GM12873 (cell line): ENCODE measurements around the gene CSDE1.

Source experiments
- TF ChIP-seq, protein P1 (sequence below): IDR thresholded peaks from 2 replicates; pipeline ENCODE4 v1.5.1; 2012; ENCODE audit warnings: low read depth, mild to moderate bottlenecking, moderate library complexity, low read length, control low read depth; ENCODE audit not compliant: insufficient read depth; ENCODE audit errors: missing control alignments

CSDE1 gene

DNA sequence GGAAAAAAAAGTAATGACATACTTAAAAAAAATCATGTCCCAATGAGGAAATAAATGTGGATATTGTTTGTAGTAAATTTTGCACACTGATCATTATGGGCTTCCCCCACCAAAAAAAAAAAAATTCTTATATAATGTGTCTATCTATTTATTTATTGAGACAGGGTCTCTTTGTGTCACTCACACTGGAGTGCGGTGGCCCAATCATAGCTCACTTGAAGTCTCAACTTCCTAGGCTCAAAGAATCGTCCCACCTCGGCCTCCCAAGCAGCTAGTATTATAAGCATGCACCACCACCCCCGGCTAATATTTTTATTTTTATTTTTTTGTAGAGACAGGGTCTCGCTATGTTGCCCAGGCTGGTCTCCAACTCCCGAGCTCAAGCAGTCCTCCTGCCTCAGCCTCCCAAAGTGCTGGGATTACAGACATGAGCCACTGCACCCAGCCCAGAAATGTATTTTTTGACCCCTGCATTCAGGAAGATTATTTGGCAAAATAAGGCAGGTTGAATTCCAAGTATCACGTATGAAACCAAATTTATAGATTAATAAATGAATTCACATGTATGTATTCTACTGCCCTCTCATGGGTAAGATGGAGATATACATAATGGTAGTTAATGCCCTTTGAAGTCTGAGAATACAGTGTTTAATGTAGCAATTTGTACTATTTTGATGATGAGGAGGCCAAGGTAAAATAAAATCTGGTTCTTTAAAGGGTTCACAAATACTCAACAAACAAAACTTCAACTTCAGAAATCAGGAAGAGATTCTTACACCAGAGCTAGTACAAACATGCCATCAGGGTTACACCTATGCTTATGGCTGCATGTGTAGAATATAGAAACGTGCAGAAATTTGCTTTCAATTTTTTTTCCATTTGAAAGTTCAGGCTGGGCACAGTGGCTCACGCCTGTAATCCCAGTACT is 86.5 kb downstream of the CSDE1 start:
- TF ChIP-seq, protein P1, sequence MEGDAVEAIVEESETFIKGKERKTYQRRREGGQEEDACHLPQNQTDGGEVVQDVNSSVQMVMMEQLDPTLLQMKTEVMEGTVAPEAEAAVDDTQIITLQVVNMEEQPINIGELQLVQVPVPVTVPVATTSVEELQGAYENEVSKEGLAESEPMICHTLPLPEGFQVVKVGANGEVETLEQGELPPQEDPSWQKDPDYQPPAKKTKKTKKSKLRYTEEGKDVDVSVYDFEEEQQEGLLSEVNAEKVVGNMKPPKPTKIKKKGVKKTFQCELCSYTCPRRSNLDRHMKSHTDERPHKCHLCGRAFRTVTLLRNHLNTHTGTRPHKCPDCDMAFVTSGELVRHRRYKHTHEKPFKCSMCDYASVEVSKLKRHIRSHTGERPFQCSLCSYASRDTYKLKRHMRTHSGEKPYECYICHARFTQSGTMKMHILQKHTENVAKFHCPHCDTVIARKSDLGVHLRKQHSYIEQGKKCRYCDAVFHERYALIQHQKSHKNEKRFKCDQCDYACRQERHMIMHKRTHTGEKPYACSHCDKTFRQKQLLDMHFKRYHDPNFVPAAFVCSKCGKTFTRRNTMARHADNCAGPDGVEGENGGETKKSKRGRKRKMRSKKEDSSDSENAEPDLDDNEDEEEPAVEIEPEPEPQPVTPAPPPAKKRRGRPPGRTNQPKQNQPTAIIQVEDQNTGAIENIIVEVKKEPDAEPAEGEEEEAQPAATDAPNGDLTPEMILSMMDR = peak; percentile 13

DNA sequence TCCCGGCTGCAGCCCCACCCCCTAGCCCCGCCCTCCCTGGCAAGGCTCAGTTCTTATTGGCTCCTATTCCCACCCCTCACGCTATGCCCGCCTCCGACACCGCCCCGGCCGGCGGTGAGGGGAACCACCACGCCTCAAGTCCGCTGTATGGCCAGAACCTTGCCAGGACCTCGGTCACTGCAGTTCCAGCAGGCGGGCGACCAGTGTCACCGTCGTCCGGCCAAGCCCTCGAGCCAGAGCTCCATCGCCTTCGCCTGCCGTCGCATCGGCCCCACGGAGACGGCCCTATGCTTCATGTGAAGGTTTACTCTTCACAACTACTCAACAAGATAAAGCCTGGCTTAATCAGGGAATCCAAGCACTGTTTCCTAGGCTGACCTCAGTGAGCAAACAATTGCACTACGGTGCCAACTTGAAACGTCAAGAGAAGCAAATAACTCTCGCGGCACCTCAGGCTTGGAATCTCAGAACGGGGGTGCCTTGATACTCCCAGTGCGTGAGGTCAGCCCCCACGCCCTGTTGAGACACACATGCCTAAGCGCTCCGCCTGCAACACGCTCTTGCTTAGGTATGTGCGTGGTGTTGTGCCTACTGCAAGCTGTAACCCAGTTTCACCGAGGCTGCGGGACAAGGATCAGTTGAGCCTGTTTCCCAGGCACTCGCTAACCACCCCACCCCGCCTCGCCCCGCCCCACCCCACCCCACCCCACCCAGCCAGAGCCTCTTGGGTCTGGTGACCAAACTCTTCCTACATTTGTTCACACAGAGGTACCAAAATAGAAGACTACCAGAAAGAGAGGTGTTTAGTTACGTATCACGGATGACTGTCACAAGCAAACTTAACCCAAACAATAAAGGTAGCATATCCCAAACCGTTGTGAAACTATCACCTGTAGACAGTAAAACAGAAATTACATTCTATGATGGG is 87.4 kb downstream of the CSDE1 start:
- TF ChIP-seq, protein P1 = no peak

DNA sequence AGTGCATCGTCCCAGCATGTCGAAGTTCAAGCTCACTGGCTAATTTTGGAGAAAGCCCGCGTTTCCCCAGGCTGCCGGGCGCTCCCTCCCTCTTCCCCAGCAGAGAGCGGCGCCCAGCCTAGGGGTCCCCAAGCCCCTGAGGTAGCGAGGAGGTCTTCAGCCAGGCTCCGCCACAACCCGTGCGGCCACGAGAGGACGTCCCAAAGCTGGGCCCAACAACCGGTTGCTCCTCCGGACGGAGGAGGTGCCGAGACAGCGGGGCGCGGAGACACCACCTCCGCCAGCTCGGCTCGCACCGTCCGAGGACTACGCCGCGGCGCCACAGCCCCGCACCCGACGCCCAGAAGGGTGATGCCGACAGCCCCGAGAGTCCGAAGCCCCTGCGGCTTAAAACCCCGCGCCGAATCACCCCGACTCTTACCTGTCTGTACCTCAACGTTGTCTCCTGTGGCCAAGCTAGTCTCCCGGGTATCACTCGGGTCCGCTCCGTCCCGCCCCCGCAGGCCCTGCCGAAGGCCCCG is 88.2 kb downstream of the CSDE1 start, which contains the start of gene DENND2C:
TSS of gene DENND2C (minus strand) at position 488 of the 521 bp plus-strand sequence. CDS start 44,065 bp downstream, outside the sequence.
- TF ChIP-seq, protein P1 = peak; percentile 9

DNA sequence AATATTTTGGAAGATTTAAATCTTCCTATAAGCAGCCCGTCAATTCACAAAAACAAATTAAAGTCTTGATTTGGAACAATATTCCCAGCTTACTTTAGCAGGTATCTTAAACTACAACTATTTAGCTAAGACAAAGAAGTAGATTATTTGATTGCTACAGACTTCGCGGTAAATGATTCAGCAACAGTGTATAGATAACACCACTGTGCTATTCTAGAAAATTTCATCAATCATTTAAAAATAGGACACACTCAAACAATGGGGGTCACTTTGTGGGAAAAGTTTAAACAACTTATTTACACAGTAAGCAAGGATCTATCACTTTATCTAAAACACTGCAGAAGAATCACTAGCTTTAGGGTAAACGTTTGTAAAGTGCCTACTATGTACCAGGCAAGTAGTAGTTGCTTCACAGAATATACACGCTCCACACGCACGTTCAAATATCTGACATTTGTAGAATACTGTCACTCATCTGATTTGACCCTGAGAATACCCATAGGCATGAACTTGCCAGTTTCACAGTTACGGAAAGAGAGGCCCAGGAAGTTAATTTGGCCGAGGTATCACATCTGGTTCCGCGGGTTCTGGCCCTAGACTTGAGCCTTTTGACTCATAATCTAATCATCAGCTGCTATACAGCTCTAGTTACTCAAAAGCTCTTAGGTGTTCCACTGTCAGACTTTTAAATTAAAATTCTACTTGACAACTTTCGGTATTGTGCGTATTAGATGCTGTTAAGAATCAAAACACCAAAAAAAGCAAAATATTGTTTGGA is 88.8 kb downstream of the CSDE1 start:
- TF ChIP-seq, protein P1 = no peak

DNA sequence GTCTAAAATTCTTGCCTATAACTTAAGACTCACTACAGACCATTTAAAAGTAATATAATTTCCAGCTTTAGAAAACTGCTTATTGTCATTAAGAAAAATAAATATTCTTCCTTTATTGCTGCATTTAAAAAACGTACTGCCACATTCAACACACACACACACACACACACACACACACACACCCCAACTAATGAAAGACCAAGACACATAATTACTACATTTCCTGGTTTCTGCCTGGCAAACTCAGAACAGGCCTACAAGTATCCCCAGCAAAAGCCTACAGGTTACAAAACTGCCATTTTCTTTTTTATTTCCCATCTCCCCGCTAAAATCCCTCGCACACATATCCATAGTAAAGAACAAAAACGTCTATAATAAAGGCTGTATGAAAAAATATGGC is 89.4 kb downstream of the CSDE1 start:
- TF ChIP-seq, protein P1 = no peak

DNA sequence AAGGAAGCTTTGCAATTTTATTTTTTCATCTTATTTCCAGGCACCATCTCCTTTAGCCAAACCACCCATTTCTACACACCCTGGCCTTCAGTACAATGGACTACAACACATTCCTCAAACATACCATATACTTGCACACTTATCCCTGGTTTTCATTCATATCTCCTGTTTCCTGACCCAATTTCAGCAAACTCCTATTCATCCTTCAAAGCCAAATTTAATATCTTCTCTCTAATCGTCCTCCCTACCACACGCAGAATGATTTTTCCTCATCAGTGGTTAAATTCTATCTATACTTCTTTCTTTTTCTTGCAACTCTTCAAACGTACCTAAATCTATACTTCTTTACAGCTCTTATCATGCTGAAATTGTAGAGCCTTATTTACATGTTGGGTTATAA is 90.8 kb downstream of the CSDE1 start:
- TF ChIP-seq, protein P1 = no peak
